Common myeloid progenitor, CD34-positive (primary cell): Measurements from ENCODE around the gene CLIP2.
"Not testable (repeated sequence)": the region's sequence is repeated elsewhere in the genome, so short reads cannot be mapped to it uniquely, and the experiment has no call there.

Source experiments
- CTCF ChIA-PET: fragments of 350-600 bp; sonication (Branson Sonifier 250); formaldehyde crosslinking; loops from one replicate; lab custom pipeline; 2021; ENCODE audit warnings: antibody characterized with exemption; lab: Charles Lee
- POLR2A ChIA-PET: fragments of 350-600 bp; sonication (Branson Sonifier 250); formaldehyde crosslinking; loops from one replicate; lab custom pipeline; 2021; ENCODE audit warnings: antibody characterized with exemption; lab: Charles Lee
- DNase-seq, 3 donors: peaks; one replicate each; pipeline versions ENCODE4 v3.0.0 to v3.0.0-alpha.2; 2013
- H3K27ac ChIP-seq, 2 experiments: 1 replicate in 1 of 2; 2 replicates in 1 of 2; pipeline ENCODE4 v1.7.0; 2013; ENCODE audit warnings: inconsistent platforms in 2 of 2, low read length in 2 of 2, mild to moderate bottlenecking in 2 of 2, low read depth in 1 of 2, moderate library complexity in 1 of 2; ENCODE audit not compliant: severe bottlenecking in 2 of 2, insufficient read depth in 1 of 2, poor library complexity in 1 of 2
- H3K27me3 ChIP-seq, 5 experiments: replicated peaks in 2 of 5; 1 replicate in 3 of 5; 2 replicates in 2 of 5; pipeline versions ENCODE4 v1.6.1 to v1.7.0; 2013; ENCODE audit warnings: low read length in 4 of 5, mild to moderate bottlenecking in 2 of 5, moderate library complexity in 2 of 5, inconsistent platforms in 1 of 5; ENCODE audit not compliant: insufficient read depth in 5 of 5, control insufficient read depth in 4 of 5
- H3K36me3 ChIP-seq, 4 experiments: 1 replicate in 2 of 4; 2 replicates in 2 of 4; pipeline versions ENCODE4 v1.6.1 to v1.7.0; 2013; ENCODE audit warnings: low read length in 3 of 4, control low read depth in 1 of 4, mild to moderate bottlenecking in 1 of 4; ENCODE audit not compliant: control insufficient read depth in 4 of 4, insufficient read depth in 4 of 4
- H3K4me1 ChIP-seq, 4 experiments: 1 replicate in 3 of 4; 2 replicates in 1 of 4; pipeline versions ENCODE4 v1.6.1 to v1.7.1; 2013; ENCODE audit warnings: low read length in 3 of 4, mild to moderate bottlenecking in 3 of 4, control low read depth in 1 of 4, inconsistent platforms in 1 of 4, moderate library complexity in 1 of 4; ENCODE audit not compliant: control insufficient read depth in 4 of 4, insufficient read depth in 4 of 4; ENCODE audit errors: control extremely low read depth in 1 of 4
- H3K4me3 ChIP-seq, 7 experiments: 1 replicate in 4 of 7; 2 replicates in 3 of 7; pipeline versions ENCODE4 v1.5.1 to v1.7.0; 2013; ENCODE audit warnings: mild to moderate bottlenecking in 7 of 7, low read length in 6 of 7, moderate library complexity in 6 of 7, inconsistent platforms in 2 of 7, low read depth in 2 of 7, control low read depth in 1 of 7; ENCODE audit not compliant: insufficient read depth in 4 of 7, control insufficient read depth in 1 of 7; ENCODE audit errors: extremely low read depth in 1 of 7
- H3K9me3 ChIP-seq, 5 experiments: 1 replicate in 4 of 5; 2 replicates in 1 of 5; pipeline versions ENCODE4 v1.6.1 to v1.7.1; 2013; ENCODE audit warnings: low read length in 4 of 5, mild to moderate bottlenecking in 2 of 5, inconsistent platforms in 1 of 5, low read depth in 1 of 5, moderate library complexity in 1 of 5; ENCODE audit not compliant: control insufficient read depth in 4 of 5, insufficient read depth in 2 of 5; ENCODE audit errors: control extremely low read depth in 1 of 5
- WGBS: methylation state at CpG from one replicate; pipeline ENCODE4 v1.1.5; 2013; ENCODE audit not compliant: insufficient coverage; 5-methylcytosine and 5-hydroxymethylcytosine counted together

Gene CLIP2

GRCh38 chr7:74409571-74409970, 120.4 kb downstream of the CLIP2 start:
- no peaks in the 10 kb centered on the region for H3K27me3 ChIP-seq
- POLR2A ChIA-PET = interaction anchor here (0.6 kb wide), 1 partner anchor 218 kb away, joined by 3 read pairs; no protein-coding TSS in a partner anchor
- no peak for DNase-seq
- CTCF ChIA-PET = interaction anchor here (0.6 to 1.7 kb wide), 3 partner anchors 11 to 186 kb away, joined by 3 to 5 read pairs (median 3); no protein-coding TSS in a partner anchor
- peaks cover 0 to 7% (median 7%) of the 10 kb centered on the region in 4 experiments for H3K36me3 ChIP-seq
- no peak overlapping the region for H3K27ac ChIP-seq
- H3K9me3 ChIP-seq = no peaks in the 10 kb centered on the region
- H3K4me1 ChIP-seq = peaks cover 0 to 3% (median 0%) of the 10 kb centered on the region in 4 experiments
- no peak overlapping the region for H3K4me3 ChIP-seq
- WGBS = 64% methylated on average over 5 of the region's 7 CpGs

GRCh38 chr7:74410772-74411171, 121.6 kb downstream of the CLIP2 start:
- H3K27ac ChIP-seq = no peak overlapping the region
- DNase-seq = no peak
- H3K9me3 ChIP-seq = no peaks in the 10 kb centered on the region
- no peak overlapping the region for H3K4me3 ChIP-seq
- ChIA-PET CTCF (interaction anchor here (0.7 to 1.7 kb wide), 3 partner anchors 10 to 341 kb away, joined by 3 to 5 read pairs (median 3); no protein-coding TSS in a partner anchor), POLR2A (no interaction called here)
- 78% methylated on average over 1 of the region's 2 CpGs for WGBS
- H3K27me3 ChIP-seq = no peaks in the 10 kb centered on the region
- peaks cover 0 to 3% (median 0%) of the 10 kb centered on the region in 4 experiments for H3K4me1 ChIP-seq
- no peaks in the 10 kb centered on the region for H3K36me3 ChIP-seq

- CTCF ChIA-PET = interaction anchor here (0.7 to 2.9 kb wide), 4 partner anchors 9 to 341 kb away, joined by 3 to 12 read pairs (median 7); no protein-coding TSS in a partner anchor
These were observed 122.4 kb downstream of the CLIP2 start for GRCh38 chr7:74411571-74411970.

GRCh38 chr7:74412056-74412455, 122.8 kb downstream of the CLIP2 start:
- peaks cover 0 to 3% (median 0%) of the 10 kb centered on the region in 4 experiments for H3K4me1 ChIP-seq
- H3K4me3 ChIP-seq = no peak overlapping the region
- H3K27ac ChIP-seq = no peak overlapping the region
- POLR2A ChIA-PET = no interaction called here
- DNase-seq = peak; percentile 34 to 81 (median 73)
- no peaks in the 10 kb centered on the region for H3K36me3 ChIP-seq
- 59% methylated on average over 3 of the region's 4 CpGs for WGBS
- CTCF ChIA-PET = interaction anchor here (1.4 to 2.9 kb wide), 3 partner anchors 8 to 154 kb away, joined by 3 to 12 read pairs (median 11); no protein-coding TSS in a partner anchor
- H3K9me3 ChIP-seq = no peaks in the 10 kb centered on the region
- H3K27me3 ChIP-seq = no peaks in the 10 kb centered on the region

More at GRCh38 chr7:74411571-74411970, 122.4 kb downstream of the CLIP2 start:
- WGBS = 100% methylated on average over 1 of the region's 5 CpGs
- H3K4me1 ChIP-seq, POLR2A ChIA-PET, H3K27me3 ChIP-seq, H3K4me3 ChIP-seq, H3K27ac ChIP-seq, H3K9me3 ChIP-seq, DNase-seq, H3K36me3 ChIP-seq: not testable (repeated sequence)

- Histone ChIP-seq H3K4me1 (peaks cover 0 to 3% (median 0%) of the 10 kb centered on the region in 4 experiments), H3K4me3 (no peak overlapping the region), H3K27me3 (no peaks in the 10 kb centered on the region), H3K36me3 (no peaks in the 10 kb centered on the region), H3K27ac (no peak overlapping the region), H3K9me3 (no peaks in the 10 kb centered on the region)
- DNase-seq = no peak
- CTCF ChIA-PET = interaction anchor here (1.4 to 2.9 kb wide), 4 partner anchors 8 to 153 kb away, joined by 3 to 12 read pairs (median 9); no protein-coding TSS in a partner anchor
- WGBS = 100% methylated on average over 1 of the region's 3 CpGs
- POLR2A ChIA-PET = no interaction called here
These were observed 123.4 kb downstream of the CLIP2 start for GRCh38 chr7:74412603-74413002.

- H3K4me3 ChIP-seq, H3K9me3 ChIP-seq, H3K27me3 ChIP-seq, H3K4me1 ChIP-seq, DNase-seq, H3K36me3 ChIP-seq, H3K27ac ChIP-seq, POLR2A ChIA-PET: not testable (repeated sequence)
- WGBS = no CpG with 5 or more reads among the region's 7 CpGs
- CTCF ChIA-PET = interaction anchor here (0.7 to 1.0 kb wide), 2 partner anchors 35 to 209 kb away, joined by 3 read pairs; no protein-coding TSS in a partner anchor
These were observed 125.6 kb downstream of the CLIP2 start for GRCh38 chr7:74414595-74415333.
